Measurements from ENCODE around the gene GALNT16. TPM values are rescaled to one million over a fixed set of nuclear protein-coding genes. Genes with fewer than 3 reads are reported as not detected.

Gene GALNT16
- total RNA-seq, 1 experiment from 2014 or later = 4.0 TPM

DNA sequence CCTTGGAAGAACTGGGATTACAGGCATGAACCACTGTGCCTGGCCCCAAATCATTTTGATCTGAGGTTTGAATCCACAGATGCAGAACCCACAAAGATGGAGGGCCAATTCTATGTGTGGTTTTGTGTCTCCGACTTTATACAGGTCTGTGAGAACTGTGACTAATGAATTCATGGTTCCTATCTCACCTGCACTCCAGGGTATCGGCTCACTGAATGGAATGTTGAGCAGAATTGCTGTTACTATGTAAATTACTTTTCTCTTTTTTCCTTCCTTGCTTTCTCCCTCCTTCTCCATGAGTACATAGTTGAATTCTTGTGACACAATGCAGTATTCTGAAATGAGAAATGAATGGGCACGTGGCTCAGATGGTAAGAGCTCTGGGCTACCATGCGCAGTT, 21.1 kb upstream of the GALNT16 start:
- Mint-ChIP-seq H3K27ac (ENCODE audit: unreplicated experiment) (no peak overlapping the region), H3K9me3 (ENCODE audit: low read depth, unreplicated experiment) (no peaks in the 10 kb centered on the region), H3K4me3 (ENCODE audit: low read depth, unreplicated experiment) (no peak overlapping the region), H3K4me1 (ENCODE audit: low read depth, unreplicated experiment) (peaks cover 9% of the 10 kb centered on the region), H3K27me3 (ENCODE audit: unreplicated experiment) (no peaks in the 10 kb centered on the region), H3K36me3 (ENCODE audit: insufficient read depth, unreplicated experiment) (peaks cover 4% of the 10 kb centered on the region)
- no TSS peak for BruUV-seq (replicated peaks)
- intact Hi-C loops (cut with micrococcal nuclease; ENCODE audit: unreplicated experiment) = no loop called here
- TF ChIP-seq, protein P1, sequence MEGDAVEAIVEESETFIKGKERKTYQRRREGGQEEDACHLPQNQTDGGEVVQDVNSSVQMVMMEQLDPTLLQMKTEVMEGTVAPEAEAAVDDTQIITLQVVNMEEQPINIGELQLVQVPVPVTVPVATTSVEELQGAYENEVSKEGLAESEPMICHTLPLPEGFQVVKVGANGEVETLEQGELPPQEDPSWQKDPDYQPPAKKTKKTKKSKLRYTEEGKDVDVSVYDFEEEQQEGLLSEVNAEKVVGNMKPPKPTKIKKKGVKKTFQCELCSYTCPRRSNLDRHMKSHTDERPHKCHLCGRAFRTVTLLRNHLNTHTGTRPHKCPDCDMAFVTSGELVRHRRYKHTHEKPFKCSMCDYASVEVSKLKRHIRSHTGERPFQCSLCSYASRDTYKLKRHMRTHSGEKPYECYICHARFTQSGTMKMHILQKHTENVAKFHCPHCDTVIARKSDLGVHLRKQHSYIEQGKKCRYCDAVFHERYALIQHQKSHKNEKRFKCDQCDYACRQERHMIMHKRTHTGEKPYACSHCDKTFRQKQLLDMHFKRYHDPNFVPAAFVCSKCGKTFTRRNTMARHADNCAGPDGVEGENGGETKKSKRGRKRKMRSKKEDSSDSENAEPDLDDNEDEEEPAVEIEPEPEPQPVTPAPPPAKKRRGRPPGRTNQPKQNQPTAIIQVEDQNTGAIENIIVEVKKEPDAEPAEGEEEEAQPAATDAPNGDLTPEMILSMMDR (IDR thresholded peaks at IDR 0.05; ENCODE audit: unreplicated experiment) = no peak
- CTCF ChIA-PET = no interaction called here
- no peak for DNase-seq

DNA sequence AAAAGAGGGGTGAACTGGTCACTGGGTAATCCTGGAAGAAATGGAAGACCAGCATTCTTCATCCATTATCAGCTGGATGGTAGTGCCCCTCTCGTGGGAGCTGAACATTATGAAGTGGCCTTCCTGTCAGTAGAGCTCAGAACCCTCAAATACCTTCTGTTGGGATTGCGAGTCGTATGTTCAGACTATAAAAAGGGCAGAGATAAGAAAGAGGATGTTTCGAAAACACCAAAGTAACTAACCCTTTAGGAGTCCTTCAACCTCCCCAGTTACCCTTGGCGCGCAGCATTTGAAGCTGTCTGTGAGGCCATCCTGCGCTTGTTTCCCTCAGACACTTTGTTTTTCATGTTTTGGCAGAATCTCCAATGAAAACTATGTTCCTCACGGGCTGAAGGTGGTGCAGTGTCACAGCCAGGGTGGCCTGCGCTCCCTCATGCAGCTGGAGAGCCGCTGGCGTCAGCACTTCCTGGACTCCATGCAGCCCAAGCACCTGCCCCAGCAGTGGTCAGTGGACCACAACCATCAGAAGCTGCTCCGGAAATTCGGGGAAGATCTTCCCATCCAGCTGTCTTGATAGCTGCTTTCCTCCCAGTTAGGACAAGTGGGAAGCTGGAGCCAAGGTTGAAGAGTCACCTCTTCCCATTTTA, 19.3 kb upstream of the GALNT16 start:
- no peak overlapping the region for H3K27ac Mint-ChIP-seq (ENCODE audit: unreplicated experiment)
- DNase-seq = no peak
- no TSS peak for BruUV-seq (replicated peaks)
- no peaks in the 10 kb centered on the region for H3K9me3 Mint-ChIP-seq (ENCODE audit: low read depth, unreplicated experiment)
- no peak overlapping the region for H3K4me3 Mint-ChIP-seq (ENCODE audit: low read depth, unreplicated experiment)
- intact Hi-C loops (cut with micrococcal nuclease; ENCODE audit: unreplicated experiment) = loop anchor here (5.0 kb wide), 2 partner anchors 102 to 237 kb away; no protein-coding TSS in a partner anchor
- H3K36me3 Mint-ChIP-seq (ENCODE audit: insufficient read depth, unreplicated experiment) = peaks cover 4% of the 10 kb centered on the region
- H3K4me1 Mint-ChIP-seq (ENCODE audit: low read depth, unreplicated experiment) = peaks cover 9% of the 10 kb centered on the region
- CTCF ChIA-PET = no interaction called here
- H3K27me3 Mint-ChIP-seq (ENCODE audit: unreplicated experiment) = no peaks in the 10 kb centered on the region
- TF ChIP-seq, protein P1 (IDR thresholded peaks at IDR 0.05; ENCODE audit: unreplicated experiment) = no peak

DNA sequence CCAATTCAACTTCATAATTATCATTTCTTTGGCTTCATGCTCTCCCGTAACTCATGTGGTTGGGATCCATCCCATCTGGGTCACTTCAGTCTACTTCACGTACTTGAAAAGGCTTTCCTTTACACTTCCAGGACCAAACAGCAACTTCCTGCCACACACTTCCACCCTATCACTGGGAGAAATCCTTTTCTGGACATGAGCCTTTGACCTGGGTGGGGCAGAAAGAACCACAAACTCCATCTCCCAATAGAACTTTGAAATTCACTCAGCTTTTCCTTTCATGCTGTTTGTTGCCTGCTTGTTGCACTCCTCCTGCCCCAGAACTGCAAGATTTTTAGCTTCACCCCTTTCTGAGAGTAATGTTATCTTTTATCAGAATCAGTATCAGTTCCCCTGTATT, 18.4 kb upstream of the GALNT16 start:
- H3K27me3 Mint-ChIP-seq (ENCODE audit: unreplicated experiment) = no peaks in the 10 kb centered on the region
- no TSS peak for BruUV-seq (replicated peaks)
- peaks cover 9% of the 10 kb centered on the region for H3K4me1 Mint-ChIP-seq (ENCODE audit: low read depth, unreplicated experiment)
- H3K4me3 Mint-ChIP-seq (ENCODE audit: low read depth, unreplicated experiment) = no peak overlapping the region
- peaks cover 4% of the 10 kb centered on the region for H3K36me3 Mint-ChIP-seq (ENCODE audit: insufficient read depth, unreplicated experiment)
- CTCF ChIA-PET = interaction anchor here (2.2 kb wide), 1 partner anchor 218 kb away, joined by 22 read pairs; no protein-coding TSS in a partner anchor
- no peak overlapping the region for H3K27ac Mint-ChIP-seq (ENCODE audit: unreplicated experiment)
- DNase-seq = no peak
- intact Hi-C loops (cut with micrococcal nuclease; ENCODE audit: unreplicated experiment) = loop anchor here (5.0 kb wide), 2 partner anchors 101 to 236 kb away; no protein-coding TSS in a partner anchor
- TF ChIP-seq, protein P1 (IDR thresholded peaks at IDR 0.05; ENCODE audit: unreplicated experiment) = no peak
- no peaks in the 10 kb centered on the region for H3K9me3 Mint-ChIP-seq (ENCODE audit: low read depth, unreplicated experiment)

DNA sequence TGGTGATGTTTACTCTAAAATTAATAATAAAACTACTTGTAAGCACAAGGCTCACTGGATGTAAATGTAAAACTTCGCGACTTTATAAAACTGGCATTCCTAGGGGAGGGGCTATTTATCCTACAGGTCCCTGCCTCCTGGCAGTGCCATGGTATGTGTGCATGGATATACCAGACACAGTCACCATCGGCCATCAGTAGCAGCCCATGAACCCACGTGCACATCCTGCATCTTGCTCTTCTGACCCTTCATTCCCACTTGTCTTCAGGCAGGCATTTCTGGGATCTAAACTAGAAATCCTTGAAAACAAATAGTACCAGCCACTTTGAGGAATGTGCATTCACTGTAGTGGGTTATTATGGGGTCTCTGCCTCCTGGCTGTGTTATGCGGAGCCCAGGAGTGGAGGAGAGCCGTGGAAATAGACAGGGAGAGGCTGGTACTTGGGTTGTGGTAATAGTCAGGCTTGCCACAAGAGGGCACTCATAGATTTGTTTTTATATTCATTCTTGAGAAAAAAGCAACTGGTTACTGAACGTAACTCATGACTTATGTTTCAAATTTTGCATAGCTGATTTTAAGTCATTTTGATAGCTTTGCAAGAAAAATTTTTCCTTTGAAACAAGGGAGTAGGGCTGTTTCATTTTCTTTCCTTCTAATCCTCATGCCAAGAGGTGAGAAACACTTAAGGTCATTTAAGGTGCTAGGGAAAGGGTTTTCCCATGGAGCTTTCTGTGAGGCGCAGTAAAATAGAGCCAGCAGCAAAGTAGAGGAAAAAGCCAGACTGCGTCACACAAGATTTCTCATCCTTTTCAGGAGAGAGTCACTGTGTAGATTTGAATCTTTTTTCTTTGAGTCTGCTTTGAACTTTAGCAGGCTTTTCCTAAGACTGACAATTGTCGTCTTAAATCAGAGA, 17.4 kb upstream of the GALNT16 start:
- H3K9me3 Mint-ChIP-seq (ENCODE audit: low read depth, unreplicated experiment) = no peaks in the 10 kb centered on the region
- no peaks in the 10 kb centered on the region for H3K27me3 Mint-ChIP-seq (ENCODE audit: unreplicated experiment)
- H3K27ac Mint-ChIP-seq (ENCODE audit: unreplicated experiment) = no peak overlapping the region
- DNase-seq = peak; percentile 61
- peaks cover 9% of the 10 kb centered on the region for H3K4me1 Mint-ChIP-seq (ENCODE audit: low read depth, unreplicated experiment)
- intact Hi-C loops (cut with micrococcal nuclease; ENCODE audit: unreplicated experiment) = loop anchor here (1.0 to 5.0 kb wide), 4 partner anchors 100 to 332 kb away; partner anchors contain the start of gene CCDC177
- CTCF ChIA-PET = interaction anchor here (0.7 to 2.2 kb wide), 5 partner anchors 113 to 333 kb away, joined by 3 to 22 read pairs (median 5); no protein-coding TSS in a partner anchor
- TF ChIP-seq, protein P1 (IDR thresholded peaks at IDR 0.05; ENCODE audit: unreplicated experiment) = peak; percentile 52
- peaks cover 4% of the 10 kb centered on the region for H3K36me3 Mint-ChIP-seq (ENCODE audit: insufficient read depth, unreplicated experiment)
- no peak overlapping the region for H3K4me3 Mint-ChIP-seq (ENCODE audit: low read depth, unreplicated experiment)
- no TSS peak for BruUV-seq (replicated peaks)

Measured in Calu3 (cell line).